GM21515 (cell line): Measurements from ENCODE around the gene PITPNC1.
"Not testable (repeated sequence)": the region's sequence is repeated elsewhere in the genome, so short reads cannot be mapped to it uniquely, and the experiment has no call there.

Source experiments
- ATAC-seq: cut with Tn5 transposase; IDR thresholded peaks from one replicate; pipeline ENCODE4 v1.9.1; 2021; ENCODE audit not compliant: unreplicated experiment

Gene PITPNC1

DNA sequence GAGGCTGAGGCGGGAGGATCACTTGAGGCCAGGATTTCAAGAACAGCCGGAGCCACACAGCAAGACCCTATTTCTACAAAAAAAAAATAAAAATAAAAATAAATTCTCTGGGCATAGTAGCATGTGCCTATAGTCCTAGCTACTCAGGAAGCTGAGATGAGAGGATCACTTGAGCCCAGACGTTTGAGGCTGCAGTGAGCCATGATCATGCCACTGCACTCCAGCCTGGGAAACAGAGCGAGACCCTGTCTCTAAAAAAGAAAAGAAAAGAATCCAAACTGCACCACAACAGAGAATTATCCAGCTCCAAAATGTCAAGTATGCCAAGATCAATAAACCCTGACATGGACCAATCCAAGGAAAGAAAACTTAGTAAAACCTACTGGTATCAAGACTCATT lies 261.8 kb downstream of the PITPNC1 start:
- no peak for ATAC-seq

DNA sequence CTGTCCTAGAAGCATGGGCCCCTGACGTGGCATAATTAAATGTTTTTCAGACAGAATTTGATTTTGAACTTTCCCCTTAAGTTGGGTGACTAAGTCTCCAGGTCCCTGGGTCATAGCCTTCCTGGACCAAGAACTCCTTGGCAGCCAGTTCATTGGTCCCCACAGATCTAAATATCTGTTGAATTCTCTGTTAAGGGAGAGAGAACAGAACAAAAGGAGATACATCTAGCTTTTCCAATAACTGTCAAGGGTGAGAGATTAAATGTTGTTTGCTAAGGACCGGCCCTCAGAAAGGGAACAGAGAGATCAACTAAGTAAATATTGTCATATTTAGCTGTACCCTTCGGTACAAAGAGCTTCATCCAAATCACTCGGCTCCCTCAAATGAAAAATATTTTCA lies 262.5 kb downstream of the PITPNC1 start:
- no peak for ATAC-seq

DNA sequence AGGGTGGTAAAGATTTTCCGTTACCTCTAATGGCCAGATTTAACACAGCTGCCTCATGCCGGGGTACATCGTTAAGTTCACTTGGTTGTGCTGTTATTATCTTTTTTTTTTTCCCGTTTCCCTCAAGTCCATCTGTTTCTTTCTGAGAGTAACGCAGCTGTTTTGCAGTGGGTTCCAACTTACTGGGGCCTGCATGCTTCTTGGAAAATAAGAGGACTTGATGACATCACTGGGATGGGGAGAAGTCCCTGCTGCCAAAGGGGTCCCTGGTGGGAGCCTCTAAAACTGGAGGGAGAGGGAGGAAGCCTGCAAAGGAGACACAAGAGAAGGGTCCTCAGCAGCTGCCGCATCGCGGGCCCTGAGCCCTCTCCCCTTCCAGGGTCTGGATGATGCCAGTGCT lies 262.9 kb downstream of the PITPNC1 start:
- no peak for ATAC-seq

DNA sequence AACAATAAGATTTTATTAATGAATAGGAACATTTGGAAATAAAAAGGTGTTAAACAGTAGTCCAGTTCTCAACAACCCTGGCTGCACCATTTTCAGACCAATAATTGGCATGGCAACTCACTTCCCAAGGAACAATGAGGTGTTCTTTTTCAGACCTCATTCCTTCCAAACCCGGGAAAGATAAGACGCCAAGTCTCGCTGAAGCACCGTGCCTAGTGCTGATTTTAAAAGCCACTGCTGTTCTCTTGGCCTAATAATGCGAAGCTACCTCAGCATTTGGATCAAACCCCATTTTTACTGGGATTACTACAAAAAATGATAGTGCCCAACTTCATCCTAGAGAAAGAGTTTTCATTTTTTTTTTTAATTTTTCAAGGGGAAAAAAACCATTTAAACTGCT lies 265.4 kb downstream of the PITPNC1 start:
- no peak for ATAC-seq

DNA sequence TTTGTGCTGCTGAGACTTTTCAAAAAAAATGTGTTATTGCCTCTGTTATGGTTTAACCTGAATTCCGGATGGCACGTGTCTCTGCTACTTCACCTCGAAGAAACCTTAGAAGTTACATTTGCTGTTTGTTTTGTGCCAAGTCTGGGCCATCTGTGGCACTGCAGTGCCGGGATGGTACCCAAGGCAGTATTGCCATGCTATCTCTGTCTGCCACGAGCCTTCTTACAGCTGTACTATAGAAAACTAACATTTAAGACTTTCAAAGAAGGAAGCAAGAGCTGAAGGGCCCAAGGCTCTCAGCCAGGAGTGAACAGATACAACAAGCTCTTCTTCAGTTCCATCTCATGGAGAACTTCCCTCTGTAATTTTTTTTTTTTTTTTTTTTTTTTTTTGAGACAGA lies 267.0 kb downstream of the PITPNC1 start:
- ATAC-seq: no peak

DNA sequence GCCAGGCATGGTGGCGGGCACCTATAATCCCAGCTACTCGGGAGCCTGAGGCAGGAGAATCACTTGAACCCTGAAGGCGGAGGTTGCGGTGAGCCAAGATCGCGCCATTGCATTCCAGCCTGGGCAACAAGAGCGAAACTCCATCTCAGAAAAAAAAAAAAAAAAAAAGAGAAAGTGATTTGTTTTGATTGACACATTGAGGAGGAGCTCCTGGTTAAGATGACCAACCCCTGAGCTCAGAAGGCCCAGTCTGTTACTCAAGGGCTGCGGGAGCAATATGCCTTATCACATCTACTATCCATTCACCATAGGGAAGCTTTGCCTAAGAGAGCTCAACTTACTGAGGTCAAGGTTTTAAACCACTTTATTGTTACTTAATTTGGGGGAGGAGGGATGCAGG lies 268.1 kb downstream of the PITPNC1 start:
- not testable (repeated sequence) for ATAC-seq

DNA sequence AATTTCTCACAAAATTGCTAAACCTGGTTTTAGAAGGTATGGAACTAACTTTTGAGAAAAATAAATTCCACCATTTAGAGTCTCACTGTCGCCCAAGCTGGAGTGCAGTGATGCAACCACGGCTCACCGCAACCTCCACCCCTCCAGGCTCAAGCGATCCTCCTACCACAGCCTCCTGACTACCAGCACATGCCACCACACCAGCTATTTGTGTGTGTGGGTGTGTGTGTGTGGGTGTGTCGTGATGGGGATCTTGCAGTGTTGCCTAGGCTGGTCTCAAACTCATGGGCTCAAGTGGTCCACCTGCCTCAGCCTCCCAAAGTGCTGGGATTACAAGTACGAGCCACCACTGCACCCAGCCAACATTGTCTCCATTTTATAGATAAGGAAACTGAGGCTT lies 269.4 kb downstream of the PITPNC1 start:
- ATAC-seq: no peak

DNA sequence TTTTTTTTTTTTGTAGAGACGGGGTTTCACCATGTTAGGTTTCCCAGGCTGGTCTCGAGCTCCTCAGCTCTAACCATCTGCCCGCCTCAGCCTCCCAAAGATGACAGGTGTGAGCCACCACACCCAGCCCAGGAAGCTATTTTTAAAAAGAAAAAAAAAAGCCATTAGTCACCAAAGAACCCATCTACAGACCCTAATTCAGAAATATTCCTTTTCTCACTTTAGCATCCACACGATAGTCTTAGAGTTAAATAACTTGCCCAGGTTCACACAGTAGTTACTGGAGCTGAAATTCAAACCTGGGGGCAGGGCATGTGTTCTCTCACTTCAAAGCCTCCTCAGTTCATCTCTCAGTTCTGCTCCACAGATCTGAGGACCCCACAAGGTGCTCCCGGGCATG lies 270.4 kb downstream of the PITPNC1 start:
- ATAC-seq: no peak

DNA sequence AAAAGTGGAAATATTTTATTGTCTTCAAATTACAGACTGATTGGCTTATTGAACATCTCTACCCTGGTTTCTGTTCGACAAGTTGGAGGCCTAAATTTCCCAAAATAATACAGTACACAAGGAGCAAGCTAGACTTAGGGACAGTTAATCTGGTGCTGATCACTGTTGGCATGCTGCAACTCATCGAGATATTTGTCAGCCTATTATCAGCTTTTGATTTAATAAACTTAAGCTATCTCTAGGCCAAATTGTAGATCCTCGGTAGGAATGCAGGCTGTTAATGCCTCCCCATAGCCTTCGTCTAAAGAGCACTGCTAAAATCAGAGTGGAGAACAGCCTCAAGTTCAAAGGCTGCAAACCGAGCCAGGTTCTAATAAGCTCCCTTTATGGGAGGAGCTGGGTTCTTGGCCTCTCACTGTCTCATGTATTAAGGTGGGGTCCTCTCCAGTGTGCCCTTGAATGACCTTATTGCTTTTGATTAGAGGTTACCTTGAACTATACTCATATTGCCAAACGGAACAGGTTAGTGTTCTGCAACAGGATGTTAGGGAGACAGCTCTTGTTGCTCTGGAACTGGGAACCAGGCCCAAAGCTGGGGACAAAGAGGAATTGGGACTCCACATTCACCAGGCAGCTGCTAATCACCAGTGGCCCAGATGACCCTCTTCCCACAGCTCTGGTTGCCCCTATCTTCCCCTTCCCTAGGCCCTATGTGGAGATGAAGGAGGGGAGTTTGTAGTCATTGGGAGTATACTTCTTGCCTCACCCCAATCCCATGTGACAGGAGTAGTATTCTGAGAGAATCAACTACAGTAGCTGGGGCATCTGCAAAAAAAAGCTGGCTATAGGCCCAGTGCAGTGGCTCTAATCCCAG lies 271.2 kb downstream of the PITPNC1 start:
- no peak for ATAC-seq

DNA sequence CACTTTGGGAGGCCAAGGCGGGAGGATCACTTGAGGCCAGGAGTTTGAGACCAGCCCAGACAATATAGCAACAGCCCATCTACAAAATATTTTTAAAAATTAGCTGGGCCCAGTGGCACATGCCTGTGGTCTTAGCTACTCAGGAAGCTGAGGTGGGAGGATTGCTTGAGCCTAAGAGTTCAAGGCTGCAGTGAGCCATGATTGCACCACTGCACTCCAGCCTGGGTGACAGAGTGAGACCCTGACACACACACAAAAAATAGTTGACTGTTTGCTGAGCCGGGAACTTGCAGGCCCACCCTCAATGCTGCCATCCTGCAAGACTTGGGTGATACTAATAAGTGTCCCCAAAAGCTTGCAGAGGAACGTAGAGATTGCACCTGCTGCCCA lies 271.8 kb downstream of the PITPNC1 start:
- ATAC-seq: not testable (repeated sequence)

DNA sequence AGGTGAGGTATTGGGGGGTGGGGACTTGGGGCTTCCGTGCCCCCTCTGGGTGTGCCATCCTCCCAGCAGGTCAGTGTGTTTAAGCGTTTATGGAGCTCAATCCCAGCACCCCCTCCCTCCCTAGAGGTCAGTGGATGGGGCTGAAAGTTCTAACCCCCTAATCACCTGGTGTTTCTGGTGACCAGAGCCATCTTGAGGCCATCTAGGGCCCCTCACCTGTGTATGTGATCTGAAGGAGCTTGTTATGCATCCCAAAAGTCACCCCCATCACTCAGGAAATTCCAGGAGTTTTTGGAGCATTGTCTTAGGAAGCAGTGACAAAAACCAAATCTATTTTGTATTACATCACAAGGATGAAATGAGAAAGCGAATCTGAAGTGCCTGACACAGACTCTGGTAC lies 272.8 kb downstream of the PITPNC1 start:
- no peak for ATAC-seq

DNA sequence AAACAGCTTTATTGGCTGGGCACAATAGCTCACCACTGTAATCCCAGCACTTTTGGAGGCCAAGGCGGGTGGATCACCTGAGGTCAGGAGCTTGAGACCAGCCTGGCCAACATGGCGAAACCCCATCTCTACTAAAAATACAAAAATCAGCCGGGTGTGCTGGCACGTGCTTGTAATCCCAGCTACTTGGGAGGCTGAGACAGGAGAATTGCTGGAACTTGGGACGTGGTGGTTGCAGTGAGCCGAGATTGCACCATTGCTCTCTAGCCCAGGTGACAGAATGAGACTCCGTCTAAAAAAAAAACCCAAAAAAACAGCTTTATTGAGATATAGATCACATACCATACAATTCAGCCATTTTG lies 274.1 kb downstream of the PITPNC1 start:
- not testable (repeated sequence) for ATAC-seq

DNA sequence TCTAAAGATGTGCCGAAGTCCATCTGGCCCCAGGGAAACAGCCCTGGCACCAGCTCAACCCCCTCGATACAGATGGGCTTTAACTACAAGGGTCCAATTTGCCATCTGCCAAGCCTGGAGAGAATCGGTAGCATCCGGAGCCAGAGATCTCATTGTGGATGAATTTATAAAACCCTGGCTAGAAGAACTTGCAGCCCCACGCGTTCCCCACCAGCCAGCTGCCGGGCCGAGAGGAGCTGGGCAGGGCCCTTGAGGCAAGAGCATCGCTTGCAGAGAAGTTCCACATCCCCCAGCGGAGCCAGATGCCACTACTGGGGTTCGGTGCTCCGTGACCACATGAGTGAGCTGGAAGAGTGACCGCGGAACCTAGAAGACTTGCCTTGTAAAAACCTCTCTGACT lies 275.4 kb downstream of the PITPNC1 start:
- no peak for ATAC-seq

DNA sequence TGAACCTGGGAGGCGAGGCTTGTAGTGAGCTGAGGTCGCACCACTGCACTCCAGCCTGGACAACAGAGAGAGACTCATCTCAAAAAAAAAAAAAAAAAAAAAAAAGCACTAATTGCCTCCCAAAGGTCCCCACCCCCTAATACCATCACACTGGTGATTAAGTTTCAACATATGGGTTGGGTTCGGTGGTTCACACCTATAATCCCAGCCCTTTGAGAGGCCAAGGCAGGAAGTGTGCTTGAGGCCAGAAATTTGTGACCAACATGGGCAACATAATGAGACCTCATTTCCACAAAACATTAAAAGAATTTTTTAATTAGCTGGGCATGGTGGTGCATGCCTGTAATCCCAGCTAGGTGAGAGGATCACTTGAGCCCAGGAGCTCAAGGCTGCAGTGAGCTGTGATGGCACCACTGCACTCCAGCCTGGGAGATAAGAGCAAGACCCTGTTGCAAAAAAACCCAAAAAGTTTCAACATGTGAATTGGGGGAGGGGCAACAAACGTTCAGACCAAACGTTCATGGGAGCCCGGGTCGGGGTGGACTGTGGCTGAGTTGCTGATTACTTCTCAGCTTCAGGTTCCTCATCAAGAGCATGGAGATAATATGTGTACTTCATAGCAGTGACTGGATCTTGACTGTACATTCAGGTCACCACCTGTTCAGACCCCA lies 278.5 kb downstream of the PITPNC1 start:
- ATAC-seq: no peak

DNA sequence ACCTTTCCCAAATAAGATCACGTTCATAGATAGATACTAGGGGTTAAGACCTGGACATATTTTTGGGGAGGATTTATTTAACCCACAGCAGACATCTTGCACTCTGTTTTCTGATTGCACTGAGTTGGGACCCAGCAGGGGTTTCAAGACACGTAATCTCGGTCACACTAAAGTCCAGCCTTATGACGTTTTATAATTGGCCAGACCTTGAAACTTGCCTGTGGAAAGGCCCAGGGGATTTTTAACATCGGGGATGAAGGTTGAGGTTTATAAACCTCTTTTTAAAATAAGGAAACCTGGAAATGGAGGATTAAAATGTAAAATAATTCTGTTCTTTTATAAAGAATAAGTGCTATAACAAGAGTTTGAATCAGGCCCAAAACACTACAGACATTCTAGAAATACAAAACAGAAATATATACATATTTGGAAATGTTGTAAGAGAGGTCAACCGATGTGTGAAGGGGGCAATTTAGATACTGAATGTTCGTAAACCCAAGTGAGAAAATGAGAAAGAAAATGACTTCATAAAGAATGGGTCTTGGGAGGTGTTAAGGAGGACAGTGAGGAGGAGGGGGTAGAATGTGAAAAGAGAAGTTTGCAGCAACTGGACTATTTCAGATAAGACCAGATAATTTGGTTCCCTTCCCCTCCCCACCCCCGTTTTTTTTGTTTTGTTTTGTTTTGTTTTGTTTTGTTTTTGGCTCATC lies 279.6 kb downstream of the PITPNC1 start:
- no peak for ATAC-seq

DNA sequence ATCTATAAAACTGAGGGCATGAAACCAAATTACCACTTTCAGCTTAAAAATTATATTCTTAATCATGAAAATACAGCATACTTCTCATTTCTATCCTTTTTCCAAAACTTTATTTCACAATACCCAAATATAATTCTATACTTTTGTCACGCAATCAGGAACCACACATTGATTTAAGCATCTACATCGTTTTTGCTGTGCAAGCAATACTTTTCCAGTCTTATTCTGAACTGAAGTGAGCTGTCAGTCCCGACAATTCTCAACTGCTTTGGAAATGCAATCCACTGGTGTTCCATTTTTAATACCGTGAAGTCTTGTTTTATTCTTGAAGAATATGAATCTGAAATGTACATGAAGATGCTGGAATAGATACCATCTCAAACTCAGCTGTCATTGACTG lies 280.5 kb downstream of the PITPNC1 start:
- ATAC-seq: no peak

DNA sequence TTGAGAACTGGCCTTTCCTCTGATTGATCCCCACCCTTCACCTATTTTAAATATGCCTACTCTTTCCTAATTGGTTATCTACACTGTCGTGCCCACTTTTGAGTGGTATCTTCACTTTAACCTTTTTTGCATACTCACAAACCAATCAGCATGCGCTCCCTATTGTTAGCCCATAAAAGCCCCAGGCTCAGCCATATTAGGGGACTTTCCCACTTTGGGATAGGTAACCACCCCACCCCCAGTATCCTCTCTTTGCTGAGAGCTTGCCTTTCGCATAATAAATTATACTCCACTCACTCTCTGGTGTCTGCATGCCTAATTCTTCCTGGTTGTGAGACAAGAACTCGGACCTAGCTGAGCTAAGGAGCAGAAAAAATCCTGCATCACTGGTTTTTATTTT lies 281.2 kb downstream of the PITPNC1 start:
- ATAC-seq: no peak

DNA sequence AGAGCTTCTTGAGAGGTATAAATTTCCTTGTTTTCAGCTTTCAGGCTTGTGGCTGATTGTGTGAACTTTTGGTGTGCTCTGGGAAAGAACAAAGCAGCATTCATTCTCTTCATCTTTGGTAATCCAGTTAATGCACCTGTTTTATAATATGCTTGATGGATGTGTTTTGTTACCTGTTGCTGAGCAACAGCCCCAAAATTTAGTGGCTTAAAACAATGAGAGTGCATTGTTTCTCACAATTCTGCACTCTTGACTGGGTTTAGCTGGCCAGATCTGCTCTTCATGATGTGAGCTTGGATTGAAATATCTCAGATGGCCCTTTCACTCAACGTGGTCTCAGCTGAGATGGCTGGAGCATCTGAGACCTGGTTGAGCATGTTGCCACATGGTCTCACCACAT lies 281.9 kb downstream of the PITPNC1 start:
- ATAC-seq: no peak

DNA sequence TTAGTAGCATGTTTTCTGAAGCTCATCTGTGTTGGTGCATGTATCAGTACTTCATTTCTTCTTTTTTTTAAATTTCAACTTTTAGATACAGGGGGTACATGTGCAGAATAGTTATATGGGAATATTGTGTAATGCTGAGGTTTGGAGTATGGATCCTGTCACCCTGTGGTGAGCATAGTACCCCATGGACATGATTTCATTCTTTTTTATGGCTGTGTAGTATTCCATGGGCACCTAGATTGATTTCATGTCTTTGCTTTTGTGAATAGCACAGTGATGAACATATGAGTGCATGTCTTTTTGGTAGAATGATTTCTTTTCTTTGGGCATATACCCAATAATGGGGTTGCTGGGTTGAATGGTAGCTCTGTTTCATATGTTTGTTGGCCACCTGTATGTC lies 285.6 kb downstream of the PITPNC1 start:
- no peak for ATAC-seq

DNA sequence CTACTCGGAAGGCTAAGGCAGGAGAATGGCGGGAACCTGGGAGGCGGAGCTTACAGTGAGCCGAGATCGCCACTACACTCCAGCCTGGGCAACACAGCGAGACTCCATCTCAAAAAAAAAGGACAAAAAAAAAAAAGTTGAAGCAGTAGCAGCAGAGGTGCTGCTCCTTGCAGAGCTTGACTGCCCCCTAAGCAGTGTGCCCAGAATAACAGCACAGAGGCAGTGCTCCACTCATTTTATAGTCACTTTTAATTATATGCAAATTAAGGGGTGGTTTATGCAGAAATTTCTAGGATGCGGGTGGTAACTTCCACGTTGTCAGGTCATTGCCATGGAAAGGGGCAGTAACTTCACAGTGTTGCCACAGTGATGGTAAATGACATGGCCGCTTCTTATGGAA lies 286.4 kb downstream of the PITPNC1 start:
- ATAC-seq: no peak

DNA sequence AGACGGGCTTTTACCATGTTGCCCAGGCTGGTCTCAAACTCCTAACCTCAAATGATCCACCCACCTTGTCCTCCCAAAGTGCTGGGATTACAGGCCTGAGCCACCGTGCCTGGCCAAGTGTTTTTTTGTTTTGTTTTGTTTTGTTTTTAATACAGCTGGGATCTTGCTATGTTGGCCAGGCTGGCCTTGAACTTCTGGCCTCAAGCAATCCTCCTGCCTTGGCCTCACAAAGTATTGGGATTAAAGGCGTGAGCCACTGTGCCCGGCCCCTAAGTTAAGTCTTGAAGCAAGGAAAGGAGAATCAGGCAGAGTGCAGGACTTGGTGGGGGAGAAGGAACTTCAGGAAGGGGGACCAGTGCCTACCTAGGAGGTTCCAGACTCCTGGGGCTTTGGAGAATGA lies 288.9 kb downstream of the PITPNC1 start:
- no peak for ATAC-seq

DNA sequence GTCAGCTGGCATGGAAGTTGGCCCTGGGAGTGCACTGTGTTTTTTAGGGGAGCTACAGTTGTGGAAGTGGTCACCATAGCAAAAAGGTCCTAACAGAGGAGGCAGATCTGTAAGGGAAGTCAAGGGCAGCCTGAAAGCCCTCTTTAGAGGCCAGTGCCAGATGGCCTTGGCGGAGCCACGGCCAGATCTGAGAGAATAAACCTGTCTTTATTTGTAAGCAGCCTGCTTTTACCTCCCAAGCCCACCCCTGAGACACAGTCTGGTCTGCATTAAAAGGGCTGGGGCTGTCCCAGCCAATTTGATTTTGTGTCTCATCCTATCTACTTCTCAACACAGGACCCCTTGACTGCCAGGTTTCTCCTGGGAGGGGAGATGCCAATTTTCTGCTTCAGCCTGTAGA lies 289.6 kb downstream of the PITPNC1 start:
- ATAC-seq: no peak
